Tibial artery (tissue), 4 donors: ENCODE results near the gene SOBP.

ENCODE experiments used
- DNase-seq, 2 donors: peaks; one replicate each; pipeline ENCODE4 v3.0.0-alpha.2; 2019
- H3K27ac ChIP-seq, 2 donors: fragments of 200-600 bp; sonication (generic) in 1 of 2; 1 replicate in 1 of 2; 2 replicates in 1 of 2; pipeline ENCODE4 v1.5.1; 2018 to 2019; ENCODE audit warnings: mild to moderate bottlenecking in 1 of 2
- H3K27me3 ChIP-seq, 2 donors: fragments of 200-600 bp; sonication (generic) in 1 of 2; one replicate each; pipeline versions ENCODE4 v1.5.1 to v1.6.0; 2016 to 2019
- H3K36me3 ChIP-seq, 3 donors: fragments of 200-600 bp; sonication (generic) in 2 of 3; one replicate each; pipeline ENCODE4 v1.5.1; 2016 to 2019; ENCODE audit warnings: mild to moderate bottlenecking in 2 of 3
- H3K4me1 ChIP-seq, 4 donors: fragments of 200-600 bp; sonication (generic) in 2 of 4; 1 replicate in 3 of 4; 2 replicates in 1 of 4; pipeline ENCODE4 v1.5.1; 2016 to 2019
- H3K4me3 ChIP-seq, 2 donors: fragments of 200-600 bp; sonication (generic) in 1 of 2; 1 replicate in 1 of 2; 2 replicates in 1 of 2; pipeline ENCODE4 v1.5.1; 2018 to 2019; ENCODE audit warnings: mild to moderate bottlenecking in 2 of 2
- H3K9me3 ChIP-seq, 3 donors: fragments of 200-600 bp; sonication (generic) in 1 of 3; one replicate each; pipeline ENCODE4 v1.5.1; 2016 to 2019
- intact Hi-C: fragments of 100-400 bp; cut with DNase I; formaldehyde crosslinking; loops from one replicate; pipeline ENCODE4 v1.15.0; 2023; ENCODE audit warnings: low total_unique reads
- TF ChIP-seq, protein P1 (sequence below), 2 experiments: fragments of 200-600 bp in 1 of 2; fragments of 450-650 bp in 1 of 2; IDR thresholded peaks; one replicate each; pipeline ENCODE4 v1.5.1; 2017 to 2019; ENCODE audit warnings: antibody characterized with exemption in 2 of 2, mild to moderate bottlenecking in 1 of 2, moderate library complexity in 1 of 2

SOBP gene

DNA sequence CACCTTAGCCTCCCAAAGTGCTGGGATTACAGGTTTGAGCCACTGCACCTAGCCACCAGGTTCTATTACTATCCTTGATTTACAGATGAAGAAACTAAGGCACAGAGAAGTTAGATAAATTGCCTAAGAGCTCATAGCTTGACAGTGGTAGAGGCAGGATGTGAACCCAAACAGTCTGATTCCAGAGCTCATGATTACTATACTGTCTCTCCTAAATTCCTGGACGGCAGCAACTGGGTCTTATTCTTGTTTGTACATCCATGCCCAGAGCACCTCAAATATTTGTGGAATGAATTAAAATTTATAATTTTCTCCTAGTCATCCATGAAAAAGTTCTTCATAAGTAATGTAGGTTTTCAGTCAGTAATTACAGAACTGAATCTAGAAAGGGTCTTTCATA lies 45.6 kb upstream of the SOBP start:
- TF ChIP-seq, protein P1, sequence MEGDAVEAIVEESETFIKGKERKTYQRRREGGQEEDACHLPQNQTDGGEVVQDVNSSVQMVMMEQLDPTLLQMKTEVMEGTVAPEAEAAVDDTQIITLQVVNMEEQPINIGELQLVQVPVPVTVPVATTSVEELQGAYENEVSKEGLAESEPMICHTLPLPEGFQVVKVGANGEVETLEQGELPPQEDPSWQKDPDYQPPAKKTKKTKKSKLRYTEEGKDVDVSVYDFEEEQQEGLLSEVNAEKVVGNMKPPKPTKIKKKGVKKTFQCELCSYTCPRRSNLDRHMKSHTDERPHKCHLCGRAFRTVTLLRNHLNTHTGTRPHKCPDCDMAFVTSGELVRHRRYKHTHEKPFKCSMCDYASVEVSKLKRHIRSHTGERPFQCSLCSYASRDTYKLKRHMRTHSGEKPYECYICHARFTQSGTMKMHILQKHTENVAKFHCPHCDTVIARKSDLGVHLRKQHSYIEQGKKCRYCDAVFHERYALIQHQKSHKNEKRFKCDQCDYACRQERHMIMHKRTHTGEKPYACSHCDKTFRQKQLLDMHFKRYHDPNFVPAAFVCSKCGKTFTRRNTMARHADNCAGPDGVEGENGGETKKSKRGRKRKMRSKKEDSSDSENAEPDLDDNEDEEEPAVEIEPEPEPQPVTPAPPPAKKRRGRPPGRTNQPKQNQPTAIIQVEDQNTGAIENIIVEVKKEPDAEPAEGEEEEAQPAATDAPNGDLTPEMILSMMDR (IDR thresholded peaks at IDR 0.05), result no peak

DNA sequence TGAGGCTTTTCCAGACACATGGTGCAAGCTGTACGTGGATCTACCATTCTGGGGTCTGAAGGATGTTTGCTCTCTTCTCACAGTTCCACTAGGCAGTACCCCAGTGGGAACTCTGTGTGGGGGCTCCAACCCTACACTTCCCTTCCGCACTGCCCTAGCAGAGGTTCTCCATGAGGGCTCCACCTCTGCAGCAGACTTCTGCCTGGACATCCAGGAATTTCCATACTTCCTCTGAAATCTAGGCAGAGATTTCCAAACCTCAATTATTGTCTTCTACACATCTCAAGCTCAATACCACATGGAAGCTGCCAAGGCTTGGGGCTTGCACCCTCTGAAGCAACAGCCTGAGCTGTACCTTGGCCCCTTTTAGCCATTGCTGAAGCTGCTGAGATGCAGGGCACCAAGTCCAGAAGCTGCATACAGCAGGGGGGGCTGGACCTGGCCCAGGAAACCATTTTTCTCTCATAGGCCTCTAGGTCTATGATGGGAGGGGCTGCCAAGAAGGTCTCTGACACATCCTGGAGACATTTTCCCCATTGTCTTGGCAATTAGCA lies 42.2 kb upstream of the SOBP start:
- DNase-seq, result no peak
- peaks cover 0 to 8% (median 0%) of the 10 kb centered on the region in 3 donors for H3K9me3 ChIP-seq
- no peaks in the 10 kb centered on the region for H3K27me3 ChIP-seq
- intact Hi-C loops, result no loop called here
- no peak overlapping the region for H3K27ac ChIP-seq
- TF ChIP-seq, protein P1 (IDR thresholded peaks at IDR 0.05), result no peak
- no peak overlapping the region for H3K4me3 ChIP-seq
- peaks cover 0 to 3% (median 0%) of the 10 kb centered on the region in 3 donors for H3K36me3 ChIP-seq
- no peaks in the 10 kb centered on the region for H3K4me1 ChIP-seq

More for the DNA sequence above, 45.6 kb upstream of the SOBP start:
- no peaks in the 10 kb centered on the region for H3K27me3 ChIP-seq
- H3K36me3 ChIP-seq, result no peaks in the 10 kb centered on the region
- no peak for DNase-seq
- no peaks in the 10 kb centered on the region for H3K4me1 ChIP-seq
- intact Hi-C loops, result no loop called here
- H3K27ac ChIP-seq, result no peak overlapping the region
- peaks cover 0 to 8% (median 0%) of the 10 kb centered on the region in 3 donors for H3K9me3 ChIP-seq
- no peak overlapping the region for H3K4me3 ChIP-seq

DNA sequence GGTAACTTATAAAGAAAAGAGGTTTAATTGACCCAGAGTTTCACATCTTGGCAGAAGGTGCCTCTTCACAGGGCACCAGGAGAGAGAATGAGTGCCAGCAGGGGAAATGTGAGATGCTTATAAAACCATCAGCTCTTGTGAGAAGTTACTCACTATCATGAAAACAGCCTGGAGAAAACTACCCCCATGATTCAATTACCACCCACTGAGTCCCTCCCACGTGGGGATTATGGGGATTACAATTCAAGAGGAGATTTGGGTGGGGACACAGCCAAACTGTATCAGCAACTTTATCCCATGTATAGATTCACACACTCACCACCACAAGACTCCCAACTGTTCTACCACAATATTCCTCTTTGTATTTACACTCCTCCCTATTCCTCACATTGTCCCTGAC lies 41.1 kb upstream of the SOBP start:
- Histone ChIP-seq H3K4me1 (no peaks in the 10 kb centered on the region), H3K9me3 (peaks cover 0 to 8% (median 0%) of the 10 kb centered on the region in 3 donors), H3K36me3 (peaks cover 0 to 3% (median 0%) of the 10 kb centered on the region in 3 donors), H3K27me3 (no peaks in the 10 kb centered on the region), H3K27ac (no peak overlapping the region), H3K4me3 (no peak overlapping the region)
- intact Hi-C loops, result no loop called here
- no peak for DNase-seq
- TF ChIP-seq, protein P1 (IDR thresholded peaks at IDR 0.05), result no peak

DNA sequence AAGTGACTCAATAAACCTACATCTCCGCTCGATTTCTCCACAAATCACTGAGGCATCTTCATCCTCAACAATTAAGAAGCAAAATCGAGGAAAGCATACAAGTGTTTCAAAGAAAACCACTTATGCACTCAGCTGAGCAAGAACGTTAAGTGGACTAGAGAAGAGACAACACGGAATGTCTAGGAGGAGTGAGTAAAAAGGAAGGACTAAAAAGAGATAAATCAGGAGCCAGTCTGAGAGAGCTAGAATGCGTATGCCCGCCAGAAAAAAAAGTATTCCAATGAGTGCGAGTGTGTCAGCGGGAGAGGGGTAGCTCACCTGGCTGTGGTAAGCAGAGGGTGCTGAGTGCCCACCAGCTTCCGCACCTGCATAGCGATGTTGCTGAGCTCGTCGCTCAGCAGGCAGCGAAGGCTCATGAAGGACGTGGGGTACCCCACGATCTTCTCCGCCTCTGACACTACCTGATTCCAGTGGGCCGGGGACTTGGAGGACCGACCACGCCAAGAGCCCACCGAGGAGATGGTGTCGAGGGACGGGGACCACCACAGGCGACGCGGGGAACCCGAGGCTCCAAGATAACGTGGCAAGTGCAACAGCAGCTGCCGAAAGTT lies 31.1 kb upstream of the SOBP start:
- intact Hi-C loops, result no loop called here
- peaks cover 0 to 5% (median 0%) of the 10 kb centered on the region in 4 donors for H3K4me1 ChIP-seq
- DNase-seq, result no peak
- no peaks in the 10 kb centered on the region for H3K27me3 ChIP-seq
- TF ChIP-seq, protein P1 (IDR thresholded peaks at IDR 0.05), result no peak
- H3K9me3 ChIP-seq, result no peaks in the 10 kb centered on the region
- H3K36me3 ChIP-seq, result no peaks in the 10 kb centered on the region
- H3K27ac ChIP-seq, result peak overlapping the region; percentile 75 to 92
- H3K4me3 ChIP-seq, result peak overlapping the region; percentile 79 to 84

DNA sequence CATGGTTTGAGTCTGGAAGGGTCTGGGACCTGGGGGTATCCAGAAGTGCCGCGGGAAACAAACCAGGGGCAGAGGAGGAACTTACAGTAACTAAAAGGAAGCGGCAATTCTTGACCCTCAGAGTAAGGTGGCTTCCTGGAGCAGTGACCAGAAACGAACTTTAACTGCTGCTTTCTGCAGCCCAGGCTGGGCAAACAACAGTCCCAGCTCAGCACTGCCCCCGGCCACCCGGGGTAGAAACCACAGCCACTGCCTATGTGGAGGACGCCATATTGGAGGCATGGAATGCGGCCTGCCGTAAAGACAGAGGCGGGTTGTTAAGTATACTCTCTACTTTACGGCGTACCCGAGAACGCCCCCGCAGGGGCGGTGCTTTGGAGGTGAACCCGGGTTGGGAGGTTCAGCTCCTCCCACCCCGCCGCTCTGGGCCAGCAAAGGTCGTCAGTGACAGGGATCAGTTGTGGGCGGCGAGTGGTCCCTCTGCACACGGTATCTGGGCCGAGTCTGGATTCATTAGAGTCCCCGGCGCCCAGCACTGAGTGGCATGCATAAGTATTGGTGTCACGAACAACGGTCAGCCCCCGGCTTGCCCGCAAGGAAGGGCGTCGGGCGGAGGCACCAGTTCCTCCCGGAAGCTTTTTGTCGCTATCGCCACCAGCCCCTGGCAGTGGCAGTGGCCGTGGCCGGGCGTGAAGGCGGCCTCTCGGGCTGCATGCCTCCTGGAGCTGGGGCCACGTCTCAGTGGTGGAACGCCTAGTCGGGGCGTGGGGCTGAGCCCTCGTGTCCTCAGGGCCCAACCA lies 30.4 kb upstream of the SOBP start, which contains the start of gene PDSS2:
Gene PDSS2, minus strand, starts transcription at position 282 of the 800 bp plus-strand sequence. Its CDS starts 279 bp downstream, at position 3.
- DNase-seq, result peak; percentile 99 to 100
- H3K4me3 ChIP-seq, result peak within 1 kb of the TSS; percentile 79 to 84
- intact Hi-C loops, result no loop called here
- H3K27ac ChIP-seq, result peak within 1 kb of the TSS; percentile 75 to 92
- TF ChIP-seq, protein P1 (IDR thresholded peaks at IDR 0.05), result peak in 1 of 2 experiments; percentile 37
- peaks cover 0 to 5% (median 0%) of the 10 kb centered on the region in 4 donors for H3K4me1 ChIP-seq
- H3K36me3 ChIP-seq, result no peaks in the 10 kb centered on the region
- no peaks in the 10 kb centered on the region for H3K9me3 ChIP-seq
- no peaks in the 10 kb centered on the region for H3K27me3 ChIP-seq
